Upper lobe of right lung (tissue), 1 donor: Measurements from ENCODE around the gene MTREX. TPM values are rescaled to one million over a fixed set of nuclear protein-coding genes. Genes with fewer than 3 reads are reported as not detected.

Experiments
- ATAC-seq: fragments of 200-7000 bp; cut with Tn5 transposase; one replicate; pipeline ENCODE4 v1.9.1; 2020; ENCODE audit warnings: mild to moderate bottlenecking, moderate library complexity
- DNase-seq: peaks from one replicate; pipeline ENCODE4 v3.0.0-alpha.2; 2020
- H3K27ac ChIP-seq: fragments of 200-600 bp; one replicate; pipeline ENCODE4 v1.8.0; 2022
- H3K27me3 ChIP-seq: fragments of 200-600 bp; one replicate; pipeline ENCODE4 v1.8.0; 2022; ENCODE audit warnings: mild to moderate bottlenecking
- H3K36me3 ChIP-seq: fragments of 200-600 bp; one replicate; pipeline ENCODE4 v1.8.0; 2022
- H3K4me1 ChIP-seq: fragments of 200-600 bp; one replicate; pipeline ENCODE4 v1.8.0; 2022
- H3K4me3 ChIP-seq: fragments of 200-600 bp; one replicate; pipeline ENCODE4 v1.8.0; 2022; ENCODE audit warnings: mild to moderate bottlenecking
- H3K9me3 ChIP-seq: fragments of 200-600 bp; one replicate; pipeline ENCODE4 v1.8.0; 2022
- CTCF ChIP-seq: fragments of 200-600 bp; IDR thresholded peaks from one replicate; pipeline ENCODE4 v1.8.0; 2022; ENCODE audit warnings: antibody characterized with exemption
- intact Hi-C: fragments of 100-400 bp; cut with DNase I; formaldehyde crosslinking; loops from one replicate; pipeline ENCODE4 v1.11.0; 2022
- total RNA-seq: library from RNA; stranded (reverse); fragmentation: NEBNext Ultra II Directional; extraction: Animal tissue kit (Norgen Biotek cat#: 25700); gene quantifications from one replicate; pipeline ENCODE4 v1.2.1, GENCODE V29; 2021
- donor health status: DM: no; HTN: yes; CAD: no; lungs with severe emphysema.

The MTREX gene
- total RNA-seq, 1 donor from 2014 or later, result 67.6 TPM

GRCh38 chr5:55459572-55459971 is 151.8 kb downstream of the MTREX start:
- DNase-seq, result no peak
- no peak for ATAC-seq
- H3K27me3 ChIP-seq, result no peaks in the 10 kb centered on the region
- H3K9me3 ChIP-seq, result no peaks in the 10 kb centered on the region
- H3K36me3 ChIP-seq, result no peaks in the 10 kb centered on the region
- TF ChIP-seq CTCF, result no peak
- intact Hi-C loops, result no loop called here
- no peaks in the 10 kb centered on the region for H3K4me1 ChIP-seq
- no peak overlapping the region for H3K4me3 ChIP-seq
- no peak overlapping the region for H3K27ac ChIP-seq

GRCh38 chr5:55463613-55464012 is 155.8 kb downstream of the MTREX start:
- H3K27ac ChIP-seq, result no peak overlapping the region
- intact Hi-C loops, result no loop called here
- no peak for TF ChIP-seq CTCF
- H3K4me3 ChIP-seq, result no peak overlapping the region
- H3K36me3 ChIP-seq, result no peaks in the 10 kb centered on the region
- ATAC-seq (no peak), DNase-seq (no peak)
- no peaks in the 10 kb centered on the region for H3K27me3 ChIP-seq
- H3K4me1 ChIP-seq, result no peaks in the 10 kb centered on the region
- H3K9me3 ChIP-seq, result no peaks in the 10 kb centered on the region

- no peak for TF ChIP-seq CTCF
- intact Hi-C loops, result no loop called here
- Histone ChIP-seq H3K27me3 (no peaks in the 10 kb centered on the region), H3K4me3 (no peak overlapping the region), H3K9me3 (no peaks in the 10 kb centered on the region), H3K27ac (no peak overlapping the region), H3K4me1 (no peaks in the 10 kb centered on the region), H3K36me3 (no peaks in the 10 kb centered on the region)
- DNase-seq, result no peak
- no peak for ATAC-seq
Observed at GRCh38 chr5:55467862-55468551, 160.2 kb downstream of the MTREX start.

- Histone ChIP-seq H3K27ac (no peak overlapping the region), H3K27me3 (no peaks in the 10 kb centered on the region), H3K9me3 (no peaks in the 10 kb centered on the region), H3K4me3 (no peak overlapping the region), H3K36me3 (no peaks in the 10 kb centered on the region), H3K4me1 (no peaks in the 10 kb centered on the region)
- no peak for TF ChIP-seq CTCF
- DNase-seq (no peak), ATAC-seq (no peak)
- intact Hi-C loops, result no loop called here
Observed at GRCh38 chr5:55469839-55470238, 162.1 kb downstream of the MTREX start.

GRCh38 chr5:55470282-55470681 is 162.5 kb downstream of the MTREX start:
- no peak for ATAC-seq
- intact Hi-C loops, result no loop called here
- Histone ChIP-seq H3K36me3 (no peaks in the 10 kb centered on the region), H3K27me3 (no peaks in the 10 kb centered on the region), H3K4me3 (no peak overlapping the region), H3K9me3 (no peaks in the 10 kb centered on the region), H3K4me1 (no peaks in the 10 kb centered on the region), H3K27ac (no peak overlapping the region)
- no peak for DNase-seq
- TF ChIP-seq CTCF, result no peak

GRCh38 chr5:55471468-55471867 is 163.7 kb downstream of the MTREX start:
- Histone ChIP-seq H3K9me3 (no peaks in the 10 kb centered on the region), H3K36me3 (no peaks in the 10 kb centered on the region), H3K4me3 (no peak overlapping the region), H3K27me3 (no peaks in the 10 kb centered on the region), H3K4me1 (no peaks in the 10 kb centered on the region), H3K27ac (no peak overlapping the region)
- no peak for TF ChIP-seq CTCF
- intact Hi-C loops, result no loop called here
- DNase-seq (no peak), ATAC-seq (no peak)
